KMS-11 (cell line): Measurements from ENCODE around the gene GRAP2.

Source experiments
- H2AFZ ChIP-seq: fragments of 200-600 bp; sonication (generic); 2 replicates; pipeline ENCODE4 v1.6.1; 2016; ENCODE audit warnings: antibody characterized with exemption, mixed run types, low read depth
- H3K27ac ChIP-seq: fragments of 200-600 bp; sonication (generic); 2 replicates; pipeline ENCODE4 v1.6.1; 2016; ENCODE audit warnings: mild to moderate bottlenecking, mixed run types
- H3K27me3 ChIP-seq: fragments of 200-600 bp; sonication (generic); 2 replicates; pipeline ENCODE4 v1.6.1; 2017; ENCODE audit warnings: mild to moderate bottlenecking, low read depth, mixed run types, moderate library complexity; ENCODE audit not compliant: insufficient read depth
- H3K36me3 ChIP-seq: fragments of 200-600 bp; sonication (generic); 2 replicates; pipeline ENCODE4 v1.6.1; 2017; ENCODE audit warnings: mild to moderate bottlenecking, mixed run types; ENCODE audit not compliant: insufficient read depth
- H3K4me1 ChIP-seq: fragments of 200-600 bp; sonication (generic); 2 replicates; pipeline ENCODE4 v1.6.1; 2016; ENCODE audit warnings: mild to moderate bottlenecking, low read depth, mixed run types; ENCODE audit not compliant: poor library complexity, severe bottlenecking
- H3K4me2 ChIP-seq: fragments of 200-600 bp; sonication (generic); 2 replicates; pipeline ENCODE4 v1.7.0; 2016; ENCODE audit warnings: mild to moderate bottlenecking, mixed run types
- H3K4me3 ChIP-seq: fragments of 200-600 bp; sonication (generic); IDR thresholded peaks from 2 replicates; pipeline ENCODE4 v1.6.1; 2017; ENCODE audit warnings: low read depth, low read length, mixed read lengths; ENCODE audit not compliant: insufficient read depth
- H3K79me2 ChIP-seq: fragments of 200-600 bp; sonication (generic); 2 replicates; pipeline ENCODE4 v1.6.1; 2016; ENCODE audit warnings: low read depth, mixed run types; ENCODE audit not compliant: insufficient read depth
- H3K9ac ChIP-seq: fragments of 200-600 bp; sonication (generic); 2 replicates; pipeline ENCODE4 v1.6.1; 2016; ENCODE audit warnings: mild to moderate bottlenecking, mixed run types
- H4K20me1 ChIP-seq: fragments of 200-600 bp; sonication (generic); 2 replicates; pipeline ENCODE4 v1.6.1; 2016; ENCODE audit warnings: mild to moderate bottlenecking, mixed run types; ENCODE audit not compliant: insufficient read depth
- CTCF ChIP-seq: fragments of 200-600 bp; sonication (generic); conservative IDR thresholded peaks from 2 replicates; pipeline ENCODE4 v1.6.1; 2017; ENCODE audit warnings: low read depth, mild to moderate bottlenecking, antibody characterized with exemption, low read length, moderate library complexity, mixed read lengths

Gene GRAP2

GRCh38 chr22:39941601-39942000 is 40.7 kb downstream of the GRAP2 start:
- Histone ChIP-seq H3K27ac (no peak overlapping the region), H4K20me1 (no peaks in the 10 kb centered on the region), H3K4me1 (no peaks in the 10 kb centered on the region), H3K27me3 (no peaks in the 10 kb centered on the region), H3K9ac (no peak overlapping the region), H3K79me2 (no peaks in the 10 kb centered on the region), H3K4me3 (no peak overlapping the region), H3K36me3 (no peaks in the 10 kb centered on the region), H2AFZ (no peak overlapping the region), H3K4me2 (no peak overlapping the region)
- no peak for TF ChIP-seq CTCF

- no peaks in the 10 kb centered on the region for H4K20me1 ChIP-seq
- no peak overlapping the region for H3K27ac ChIP-seq
- H3K4me2 ChIP-seq = no peak overlapping the region
- H3K4me3 ChIP-seq = no peak overlapping the region
- no peaks in the 10 kb centered on the region for H3K36me3 ChIP-seq
- H2AFZ ChIP-seq = no peak overlapping the region
- no peak for TF ChIP-seq CTCF
- no peaks in the 10 kb centered on the region for H3K27me3 ChIP-seq
- no peaks in the 10 kb centered on the region for H3K79me2 ChIP-seq
- H3K4me1 ChIP-seq = peaks cover 2% of the 10 kb centered on the region
- no peak overlapping the region for H3K9ac ChIP-seq
These were observed 41.8 kb downstream of the GRAP2 start for GRCh38 chr22:39942439-39943230.

- H3K4me3 ChIP-seq = no peak overlapping the region
- H2AFZ ChIP-seq = no peak overlapping the region
- no peak overlapping the region for H3K9ac ChIP-seq
- no peak overlapping the region for H3K4me2 ChIP-seq
- peaks cover 4% of the 10 kb centered on the region for H3K4me1 ChIP-seq
- TF ChIP-seq CTCF = no peak
- no peaks in the 10 kb centered on the region for H3K27me3 ChIP-seq
- no peak overlapping the region for H3K27ac ChIP-seq
- no peaks in the 10 kb centered on the region for H4K20me1 ChIP-seq
- H3K36me3 ChIP-seq = no peaks in the 10 kb centered on the region
- H3K79me2 ChIP-seq = no peaks in the 10 kb centered on the region
These were observed 42.5 kb downstream of the GRAP2 start for GRCh38 chr22:39943337-39943736.

GRCh38 chr22:39943953-39944872 is 43.3 kb downstream of the GRAP2 start:
- H3K4me1 ChIP-seq = peaks cover 4% of the 10 kb centered on the region
- no peak overlapping the region for H2AFZ ChIP-seq
- H3K36me3 ChIP-seq = no peaks in the 10 kb centered on the region
- H3K79me2 ChIP-seq = no peaks in the 10 kb centered on the region
- H3K4me2 ChIP-seq = no peak overlapping the region
- H3K4me3 ChIP-seq = no peak overlapping the region
- no peak overlapping the region for H3K27ac ChIP-seq
- H4K20me1 ChIP-seq = no peaks in the 10 kb centered on the region
- H3K27me3 ChIP-seq = no peaks in the 10 kb centered on the region
- TF ChIP-seq CTCF = no peak
- H3K9ac ChIP-seq = no peak overlapping the region
